ENCODE measurements around the gene CASR. TPM values are rescaled to one million over a fixed set of nuclear protein-coding genes. Genes with fewer than 3 reads are reported as not detected.

Gene CASR
- total RNA-seq, 2 donors from 2014 or later = 0.17 to 0.23 TPM

- Mint-ChIP-seq H3K27ac (no peak overlapping the region), H3K4me3 (no peak overlapping the region), H3K36me3 (ENCODE audit: insufficient read depth in 2 of 2) (no peaks in the 10 kb centered on the region), H3K27me3 (ENCODE audit: low read depth) (no peaks in the 10 kb centered on the region), H3K4me1 (ENCODE audit: low read depth) (no peaks in the 10 kb centered on the region), H3K9me3 (no peaks in the 10 kb centered on the region)
- peak in 1 of 2 donors; percentile 13 for DNase-seq
- ATAC-seq (replicated peaks in 1 of 2) = peak; percentile 60 to 68
Measured at GRCh38 chr3:122305818-122306621, 122.6 kb downstream of the CASR start.

GRCh38 chr3:122306622-122306953, 123.1 kb downstream of the CASR start:
- no peak for ATAC-seq (replicated peaks in 1 of 2)
- Mint-ChIP-seq H3K27ac (no peak overlapping the region), H3K4me3 (no peak overlapping the region), H3K27me3 (ENCODE audit: low read depth) (no peaks in the 10 kb centered on the region), H3K9me3 (no peaks in the 10 kb centered on the region), H3K36me3 (ENCODE audit: insufficient read depth in 2 of 2) (no peaks in the 10 kb centered on the region), H3K4me1 (ENCODE audit: low read depth) (no peaks in the 10 kb centered on the region)
- DNase-seq = no peak

GRCh38 chr3:122307094-122307687, 123.7 kb downstream of the CASR start:
- Mint-ChIP-seq H3K27me3 (ENCODE audit: low read depth) (no peaks in the 10 kb centered on the region), H3K27ac (no peak overlapping the region), H3K9me3 (no peaks in the 10 kb centered on the region), H3K4me3 (no peak overlapping the region), H3K4me1 (ENCODE audit: low read depth) (no peaks in the 10 kb centered on the region), H3K36me3 (ENCODE audit: insufficient read depth in 2 of 2) (no peaks in the 10 kb centered on the region)
- ATAC-seq (replicated peaks in 1 of 2) (no peak), DNase-seq (no peak)

GRCh38 chr3:122307976-122308375, 124.5 kb downstream of the CASR start:
- Mint-ChIP-seq H3K27me3 (ENCODE audit: low read depth) (no peaks in the 10 kb centered on the region), H3K27ac (no peak overlapping the region), H3K4me3 (no peak overlapping the region), H3K36me3 (ENCODE audit: insufficient read depth in 2 of 2) (no peaks in the 10 kb centered on the region), H3K4me1 (ENCODE audit: low read depth) (peaks cover 4% of the 10 kb centered on the region), H3K9me3 (no peaks in the 10 kb centered on the region)
- no peak for ATAC-seq (replicated peaks in 1 of 2)
- no peak for DNase-seq

- Mint-ChIP-seq H3K27me3 (ENCODE audit: low read depth) (peaks cover 1% of the 10 kb centered on the region), H3K4me1 (ENCODE audit: low read depth) (peaks cover 6% of the 10 kb centered on the region), H3K27ac (no peak overlapping the region), H3K4me3 (no peak overlapping the region), H3K36me3 (ENCODE audit: insufficient read depth in 2 of 2) (no peaks in the 10 kb centered on the region), H3K9me3 (no peaks in the 10 kb centered on the region)
- ATAC-seq (replicated peaks in 1 of 2) (no peak), DNase-seq (no peak)
Measured at GRCh38 chr3:122310361-122310760, 126.9 kb downstream of the CASR start.

GRCh38 chr3:122312826-122313225, 129.4 kb downstream of the CASR start:
- no peak for DNase-seq
- Mint-ChIP-seq H3K27ac (no peak overlapping the region), H3K4me3 (no peak overlapping the region), H3K4me1 (ENCODE audit: low read depth) (peaks cover 6% of the 10 kb centered on the region), H3K27me3 (ENCODE audit: low read depth) (peaks cover 12% of the 10 kb centered on the region), H3K36me3 (ENCODE audit: insufficient read depth in 2 of 2) (peaks cover 0 to 4% of the 10 kb centered on the region in 2 donors), H3K9me3 (peaks cover 0 to 3% of the 10 kb centered on the region in 2 donors)
- no peak for ATAC-seq (replicated peaks in 1 of 2)

GRCh38 chr3:122313281-122313680, 129.8 kb downstream of the CASR start:
- ATAC-seq (replicated peaks in 1 of 2) = no peak
- DNase-seq = no peak

GRCh38 chr3:122314228-122314876, 130.9 kb downstream of the CASR start:
- H3K4me1 Mint-ChIP-seq (ENCODE audit: low read depth) = peaks cover 6% of the 10 kb centered on the region
- H3K36me3 Mint-ChIP-seq (ENCODE audit: insufficient read depth in 2 of 2) = peaks cover 2 to 8% of the 10 kb centered on the region in 2 donors
- no peak overlapping the region for H3K27ac Mint-ChIP-seq
- DNase-seq (no peak), ATAC-seq (replicated peaks in 1 of 2) (no peak)
- H3K9me3 Mint-ChIP-seq = peaks cover 4 to 6% of the 10 kb centered on the region in 2 donors
- peaks cover 17% of the 10 kb centered on the region for H3K27me3 Mint-ChIP-seq (ENCODE audit: low read depth)
- no peak overlapping the region for H3K4me3 Mint-ChIP-seq

More at GRCh38 chr3:122313281-122313680, 129.8 kb downstream of the CASR start:
- Mint-ChIP-seq H3K9me3 (peaks cover 2 to 4% of the 10 kb centered on the region in 2 donors), H3K36me3 (ENCODE audit: insufficient read depth in 2 of 2) (peaks cover under 1 to 4% of the 10 kb centered on the region in 2 donors), H3K4me3 (no peak overlapping the region), H3K27ac (peak overlapping the region; percentile 34), H3K27me3 (ENCODE audit: low read depth) (peaks cover 17% of the 10 kb centered on the region), H3K4me1 (ENCODE audit: low read depth) (peaks cover 6% of the 10 kb centered on the region)

GRCh38 chr3:122315619-122316018, 132.2 kb downstream of the CASR start:
- ATAC-seq (replicated peaks in 1 of 2) (no peak), DNase-seq (no peak)
- H3K9me3 Mint-ChIP-seq = peaks cover 4 to 8% of the 10 kb centered on the region in 2 donors
- no peak overlapping the region for H3K4me3 Mint-ChIP-seq
- peaks cover 17% of the 10 kb centered on the region for H3K27me3 Mint-ChIP-seq (ENCODE audit: low read depth)
- H3K27ac Mint-ChIP-seq = no peak overlapping the region
- peaks cover 2 to 10% of the 10 kb centered on the region in 2 donors for H3K36me3 Mint-ChIP-seq (ENCODE audit: insufficient read depth in 2 of 2)
- peaks cover 6% of the 10 kb centered on the region for H3K4me1 Mint-ChIP-seq (ENCODE audit: low read depth)

- DNase-seq (no peak), ATAC-seq (replicated peaks in 1 of 2) (no peak)
- Mint-ChIP-seq H3K27ac (no peak overlapping the region), H3K4me3 (no peak overlapping the region), H3K36me3 (ENCODE audit: insufficient read depth in 2 of 2) (peaks cover 2 to 10% of the 10 kb centered on the region in 2 donors), H3K9me3 (peaks cover 4 to 8% of the 10 kb centered on the region in 2 donors), H3K4me1 (ENCODE audit: low read depth) (peaks cover 13% of the 10 kb centered on the region), H3K27me3 (ENCODE audit: low read depth) (peaks cover 17% of the 10 kb centered on the region)
Measured at GRCh38 chr3:122316368-122316767, 132.9 kb downstream of the CASR start.

- peaks cover 25% of the 10 kb centered on the region for H3K4me1 Mint-ChIP-seq (ENCODE audit: low read depth)
Measured at GRCh38 chr3:122318620-122319019, 135.2 kb downstream of the CASR start.

GRCh38 chr3:122322095-122323075, 138.9 kb downstream of the CASR start:
- peak overlapping the region; percentile 60 for H3K27ac Mint-ChIP-seq
- peaks cover 25% of the 10 kb centered on the region for H3K4me1 Mint-ChIP-seq (ENCODE audit: low read depth)
- peak; percentile 53 to 55 for DNase-seq
- peaks cover 4 to 8% of the 10 kb centered on the region in 2 donors for H3K9me3 Mint-ChIP-seq
- peaks cover 2 to 10% of the 10 kb centered on the region in 2 donors for H3K36me3 Mint-ChIP-seq (ENCODE audit: insufficient read depth in 2 of 2)
- H3K4me3 Mint-ChIP-seq = peak overlapping the region; percentile 29 to 51
- peaks cover 17% of the 10 kb centered on the region for H3K27me3 Mint-ChIP-seq (ENCODE audit: low read depth)
- ATAC-seq (replicated peaks in 1 of 2) = peak; percentile 97 to 98

More at GRCh38 chr3:122318620-122319019, 135.2 kb downstream of the CASR start:
- Mint-ChIP-seq H3K9me3 (peaks cover 4 to 8% of the 10 kb centered on the region in 2 donors), H3K27ac (no peak overlapping the region), H3K4me3 (no peak overlapping the region), H3K27me3 (ENCODE audit: low read depth) (peaks cover 17% of the 10 kb centered on the region), H3K36me3 (ENCODE audit: insufficient read depth in 2 of 2) (peaks cover 2 to 10% of the 10 kb centered on the region in 2 donors)
- no peak for ATAC-seq (replicated peaks in 1 of 2)
- no peak for DNase-seq

All from activated T-cell treated with anti-CD3 and anti-CD28 coated beads, Interleukin-2, amount 50 U/mL, for 72 hours (primary cell).